Measurements from ENCODE around the gene PTH2. TPM values are rescaled to one million over a fixed set of nuclear protein-coding genes. Genes with fewer than 3 reads are reported as not detected.
"Not testable (repeated sequence)": the region's sequence is repeated elsewhere in the genome, so short reads cannot be mapped to it uniquely, and the experiment has no call there.

The PTH2 gene
- total and polyA plus RNA-seq, 2 experiments from 2014 or later = not detected

DNA sequence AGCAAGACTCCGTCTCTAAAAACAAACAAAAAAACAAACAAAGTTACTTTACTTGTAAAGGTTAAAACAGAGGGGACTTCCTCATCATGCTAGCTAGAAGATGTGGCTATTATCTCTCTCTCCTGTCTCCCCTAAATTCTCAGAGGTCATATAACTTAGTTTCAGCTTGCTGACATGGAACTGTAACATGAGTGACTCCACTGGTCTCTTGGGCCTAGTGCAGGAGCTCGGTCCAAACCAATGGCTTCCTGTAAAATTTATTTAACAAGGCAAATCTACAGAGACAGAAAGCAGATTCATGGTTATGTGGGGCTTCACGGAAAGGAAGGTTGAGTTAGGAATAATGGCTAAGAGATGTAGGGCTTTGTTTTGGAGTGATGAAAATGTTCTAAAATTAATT is 44.7 kb downstream of the PTH2 start:
- Histone ChIP-seq H3K9me2 (replicated peaks; ENCODE audit: insufficient read depth) (no peaks in the 10 kb centered on the region), H3K4me2 (no peak overlapping the region), H2AFZ (no peak overlapping the region), H3K27ac (no peak overlapping the region), H3K36me3 (replicated peaks; ENCODE audit: insufficient read depth, low read depth) (no peaks in the 10 kb centered on the region), H3K79me2 (no peaks in the 10 kb centered on the region), H3K9me3 (ENCODE audit: low read depth) (no peaks in the 10 kb centered on the region), H3K27me3 (no peaks in the 10 kb centered on the region), H4K20me1 (ENCODE audit: insufficient read depth, poor library complexity, severe bottlenecking) (no peaks in the 10 kb centered on the region), H3K4me1 (ENCODE audit: insufficient read depth) (no peaks in the 10 kb centered on the region), H3K4me3 (no peak overlapping the region)
- WGBS (ENCODE audit: low lambda C conversion rate, missing lambda C conversion rate) = 87% methylated on average over 3 of the region's 3 CpGs
- TF ChIP-seq, protein P1, sequence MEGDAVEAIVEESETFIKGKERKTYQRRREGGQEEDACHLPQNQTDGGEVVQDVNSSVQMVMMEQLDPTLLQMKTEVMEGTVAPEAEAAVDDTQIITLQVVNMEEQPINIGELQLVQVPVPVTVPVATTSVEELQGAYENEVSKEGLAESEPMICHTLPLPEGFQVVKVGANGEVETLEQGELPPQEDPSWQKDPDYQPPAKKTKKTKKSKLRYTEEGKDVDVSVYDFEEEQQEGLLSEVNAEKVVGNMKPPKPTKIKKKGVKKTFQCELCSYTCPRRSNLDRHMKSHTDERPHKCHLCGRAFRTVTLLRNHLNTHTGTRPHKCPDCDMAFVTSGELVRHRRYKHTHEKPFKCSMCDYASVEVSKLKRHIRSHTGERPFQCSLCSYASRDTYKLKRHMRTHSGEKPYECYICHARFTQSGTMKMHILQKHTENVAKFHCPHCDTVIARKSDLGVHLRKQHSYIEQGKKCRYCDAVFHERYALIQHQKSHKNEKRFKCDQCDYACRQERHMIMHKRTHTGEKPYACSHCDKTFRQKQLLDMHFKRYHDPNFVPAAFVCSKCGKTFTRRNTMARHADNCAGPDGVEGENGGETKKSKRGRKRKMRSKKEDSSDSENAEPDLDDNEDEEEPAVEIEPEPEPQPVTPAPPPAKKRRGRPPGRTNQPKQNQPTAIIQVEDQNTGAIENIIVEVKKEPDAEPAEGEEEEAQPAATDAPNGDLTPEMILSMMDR (IDR thresholded peaks at IDR 0.05; ENCODE audit: poor library complexity) = no peak
- no peak for TF ChIP-seq EZH2phosphoT487 (IDR thresholded peaks at IDR 0.05; ENCODE audit: low read depth, severe bottlenecking, unreplicated experiment)
- TF ChIP-seq EZH2 (IDR thresholded peaks at IDR 0.05; ENCODE audit: borderline replicate concordance) = no peak
- no peak for DNase-seq (ENCODE audit: low spot score)

DNA sequence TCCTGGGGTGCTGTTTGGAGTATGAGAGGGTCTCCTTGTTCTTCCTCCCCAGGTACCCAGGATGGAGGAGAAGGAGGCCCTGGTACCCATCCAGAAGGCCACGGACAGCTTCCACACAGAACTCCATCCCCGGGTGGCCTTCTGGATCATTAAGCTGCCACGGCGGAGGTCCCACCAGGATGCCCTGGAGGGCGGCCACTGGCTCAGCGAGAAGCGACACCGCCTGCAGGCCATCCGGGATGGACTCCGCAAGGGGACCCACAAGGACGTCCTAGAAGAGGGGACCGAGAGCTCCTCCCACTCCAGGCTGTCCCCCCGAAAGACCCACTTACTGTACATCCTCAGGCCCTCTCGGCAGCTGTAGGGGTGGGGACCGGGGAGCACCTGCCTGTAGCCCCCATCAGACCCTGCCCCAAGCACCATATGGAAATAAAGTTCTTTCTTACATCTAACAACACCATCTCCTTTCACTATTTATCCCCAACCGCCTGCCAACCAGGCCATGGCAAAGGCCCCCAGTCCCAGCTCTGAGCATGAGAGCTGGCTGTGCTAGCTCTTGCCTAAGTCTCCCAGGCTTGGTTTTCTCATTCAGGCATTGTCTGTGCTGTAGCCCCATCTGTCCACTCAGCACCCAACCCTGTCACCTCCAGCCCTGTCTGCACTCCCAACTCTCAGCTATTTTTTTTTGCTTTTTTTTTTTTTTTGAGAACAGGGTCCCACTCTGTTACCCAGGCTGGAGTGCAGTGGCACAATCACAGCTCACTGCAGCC is 48.4 kb downstream of the PTH2 start:
- TF ChIP-seq EZH2 (IDR thresholded peaks at IDR 0.05; ENCODE audit: borderline replicate concordance) (no peak), EZH2phosphoT487 (IDR thresholded peaks at IDR 0.05; ENCODE audit: low read depth, severe bottlenecking, unreplicated experiment) (no peak)
- TF ChIP-seq, protein P1 (IDR thresholded peaks at IDR 0.05; ENCODE audit: poor library complexity) = no peak
- Histone ChIP-seq H2AFZ (no peak overlapping the region), H3K27ac (no peak overlapping the region), H3K4me3 (no peak overlapping the region), H3K4me1 (ENCODE audit: insufficient read depth) (no peaks in the 10 kb centered on the region), H3K27me3 (no peaks in the 10 kb centered on the region), H3K79me2 (no peaks in the 10 kb centered on the region), H3K9me3 (ENCODE audit: low read depth) (no peaks in the 10 kb centered on the region), H3K9me2 (replicated peaks; ENCODE audit: insufficient read depth) (no peaks in the 10 kb centered on the region), H4K20me1 (ENCODE audit: insufficient read depth, poor library complexity, severe bottlenecking) (no peaks in the 10 kb centered on the region), H3K4me2 (no peak overlapping the region), H3K36me3 (replicated peaks; ENCODE audit: insufficient read depth, low read depth) (no peaks in the 10 kb centered on the region)
- 93% methylated on average over 16 of the region's 16 CpGs for WGBS (ENCODE audit: low lambda C conversion rate, missing lambda C conversion rate)
- no peak for DNase-seq (ENCODE audit: low spot score)

DNA sequence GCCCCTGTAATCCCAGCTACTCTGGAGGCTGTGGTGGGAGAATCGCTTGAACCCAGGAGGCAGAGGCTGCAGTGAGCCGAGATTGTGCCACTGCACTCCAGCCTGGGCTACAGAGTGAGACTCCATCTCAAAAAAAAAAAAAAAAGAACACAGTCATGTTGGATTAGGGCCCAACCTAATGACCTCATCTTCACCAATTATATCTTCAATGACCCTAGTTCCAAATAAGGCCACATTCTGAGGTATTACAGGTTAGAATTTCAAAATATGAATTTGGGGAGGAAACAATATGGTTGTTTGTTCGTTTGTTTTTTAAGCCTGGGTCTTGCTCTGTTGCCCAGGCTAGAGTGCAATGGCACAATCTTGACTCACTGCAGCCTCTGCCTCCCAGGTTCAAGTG is 50.1 kb downstream of the PTH2 start:
- not testable (repeated sequence) for H3K79me2 ChIP-seq; H3K9me2 ChIP-seq (replicated peaks; ENCODE audit: insufficient read depth); H3K9me3 ChIP-seq (ENCODE audit: low read depth); H3K36me3 ChIP-seq (replicated peaks; ENCODE audit: insufficient read depth, low read depth); DNase-seq (ENCODE audit: low spot score); H3K4me2 ChIP-seq; H2AFZ ChIP-seq; H3K4me1 ChIP-seq (ENCODE audit: insufficient read depth); H4K20me1 ChIP-seq (ENCODE audit: insufficient read depth, poor library complexity, severe bottlenecking); H3K27me3 ChIP-seq; H3K4me3 ChIP-seq; H3K27ac ChIP-seq
- 95% methylated on average over 3 of the region's 3 CpGs for WGBS (ENCODE audit: low lambda C conversion rate, missing lambda C conversion rate)

Other genes with a start within 250 kb of the PTH2 start
- gene SLC6A16, start 98.2 kb downstream of the PTH2 start, total RNA-seq = 0.27 TPM in 1 of 2 replicates, not detected in the other
- 0.27 and 1.1 TPM in 2 replicates for gene SLC6A16, start 98.2 kb downstream of the PTH2 start, polyA plus RNA-seq
- 0.27 and 1.9 TPM in 2 replicates for gene CD37, start 88.0 kb downstream of the PTH2 start, total RNA-seq
- gene CD37, start 88.0 kb downstream of the PTH2 start, polyA plus RNA-seq = 6.6 and 12.4 TPM in 2 replicates
- 35.4 and 42.2 TPM in 2 replicates for gene TEAD2, start 61.0 kb downstream of the PTH2 start, total RNA-seq
- 36.1 and 41.4 TPM in 2 replicates for gene TEAD2, start 61.0 kb downstream of the PTH2 start, polyA plus RNA-seq
- 2.2 and 2.9 TPM in 2 replicates for gene DKKL1, start 59.6 kb downstream of the PTH2 start, total RNA-seq
- 4.0 and 6.0 TPM in 2 replicates for gene DKKL1, start 59.6 kb downstream of the PTH2 start, polyA plus RNA-seq
- not detected in 2 replicates for gene KASH5, start 35.2 kb downstream of the PTH2 start, total RNA-seq
- not detected in 2 replicates for gene KASH5, start 35.2 kb downstream of the PTH2 start, polyA plus RNA-seq
- not detected in 2 replicates for gene GFY, start 1.9 kb upstream of the PTH2 start, total RNA-seq
- gene GFY, start 1.9 kb upstream of the PTH2 start, polyA plus RNA-seq = not detected in 2 replicates
- gene SLC17A7, start 18.1 kb upstream of the PTH2 start, total RNA-seq = 0.13 TPM in 1 of 2 replicates, not detected in the other
- 0.51 TPM in 1 of 2 replicates, not detected in the other for gene SLC17A7, start 18.1 kb upstream of the PTH2 start, polyA plus RNA-seq
- gene PIH1D1, start 28.4 kb upstream of the PTH2 start, total RNA-seq = 72.1 and 73.2 TPM in 2 replicates
- 79.8 and 98.9 TPM in 2 replicates for gene PIH1D1, start 28.4 kb upstream of the PTH2 start, polyA plus RNA-seq
- gene ALDH16A1, start 29.8 kb upstream of the PTH2 start, total RNA-seq = 29.9 and 32.4 TPM in 2 replicates
- 36.5 and 38.7 TPM in 2 replicates for gene ALDH16A1, start 29.8 kb upstream of the PTH2 start, polyA plus RNA-seq
- gene FLT3LG, start 50.8 kb upstream of the PTH2 start, total RNA-seq = 0.24 and 1.3 TPM in 2 replicates
- 2.8 and 3.0 TPM in 2 replicates for gene FLT3LG, start 50.8 kb upstream of the PTH2 start, polyA plus RNA-seq
- 1,997 and 2,349 TPM in 2 replicates for gene RPL13A, start 64.2 kb upstream of the PTH2 start, total RNA-seq
- gene RPL13A, start 64.2 kb upstream of the PTH2 start, polyA plus RNA-seq = 904 and 953 TPM in 2 replicates
- gene RPS11, start 73.0 kb upstream of the PTH2 start, total RNA-seq = 3,532 and 3,955 TPM in 2 replicates
- gene RPS11, start 73.0 kb upstream of the PTH2 start, polyA plus RNA-seq = 672 and 689 TPM in 2 replicates
- gene FCGRT, start 89.2 kb upstream of the PTH2 start, total RNA-seq = 313 and 321 TPM in 2 replicates
- gene FCGRT, start 89.2 kb upstream of the PTH2 start, polyA plus RNA-seq = 509 and 519 TPM in 2 replicates
- 20.5 and 25.8 TPM in 2 replicates for gene RCN3, start 104.6 kb upstream of the PTH2 start, total RNA-seq
- 81.4 and 85.4 TPM in 2 replicates for gene RCN3, start 104.6 kb upstream of the PTH2 start, polyA plus RNA-seq
- gene NOSIP, start 157.1 kb upstream of the PTH2 start, total RNA-seq = 43.4 and 52.8 TPM in 2 replicates
- 92.4 and 93.9 TPM in 2 replicates for gene NOSIP, start 157.1 kb upstream of the PTH2 start, polyA plus RNA-seq
- 6.0 and 10.2 TPM in 2 replicates for gene PRRG2, start 157.9 kb upstream of the PTH2 start, total RNA-seq
- 4.0 and 4.3 TPM in 2 replicates for gene PRRG2, start 157.9 kb upstream of the PTH2 start, polyA plus RNA-seq
- gene PRR12, start 167.7 kb upstream of the PTH2 start, total RNA-seq = 2.1 and 3.7 TPM in 2 replicates
- 2.7 and 3.0 TPM in 2 replicates for gene PRR12, start 167.7 kb upstream of the PTH2 start, polyA plus RNA-seq
- 19.2 and 32.6 TPM in 2 replicates for gene RRAS, start 216.7 kb upstream of the PTH2 start, total RNA-seq
- 107 and 125 TPM in 2 replicates for gene RRAS, start 216.7 kb upstream of the PTH2 start, polyA plus RNA-seq
- 9.8 and 18.6 TPM in 2 replicates for gene SCAF1, start 218.8 kb upstream of the PTH2 start, total RNA-seq
- 12.4 and 12.6 TPM in 2 replicates for gene SCAF1, start 218.8 kb upstream of the PTH2 start, polyA plus RNA-seq
- 39.2 and 55.6 TPM in 2 replicates for gene IRF3, start 242.4 kb upstream of the PTH2 start, total RNA-seq
- gene IRF3, start 242.4 kb upstream of the PTH2 start, polyA plus RNA-seq = 38.8 and 41.8 TPM in 2 replicates
- gene BCL2L12, start 242.5 kb upstream of the PTH2 start, total RNA-seq = 4.9 and 13.8 TPM in 2 replicates
- 28.3 and 32.5 TPM in 2 replicates for gene BCL2L12, start 242.5 kb upstream of the PTH2 start, polyA plus RNA-seq